Body of pancreas (tissue), 4 donors: ENCODE results near the gene C1orf94.

Source experiments
- CTCF ChIP-seq, 7 experiments: fragments of 450-650 bp in 4 of 7; fragments of 200-600 bp in 3 of 7; sonication (generic) in 3 of 7; IDR thresholded peaks; one replicate each; pipeline ENCODE4 v1.5.1; 2016 to 2019; ENCODE audit warnings: antibody characterized with exemption in 7 of 7
- POLR2A ChIP-seq, 3 donors: fragments of 450-650 bp; IDR thresholded peaks; one replicate each; pipeline ENCODE4 v1.6.1; 2016; ENCODE audit warnings: antibody characterized with exemption in 3 of 3, mild to moderate bottlenecking in 2 of 3

- no peak for TF ChIP-seq POLR2A (IDR thresholded peaks at IDR 0.05)
- TF ChIP-seq CTCF (IDR thresholded peaks at IDR 0.05): no peak
Observed at GRCh38 chr1:34235594-34235993, 58.9 kb downstream of the C1orf94 start.
